Suprapubic skin (tissue), 4 donors: ENCODE measurements around the gene PLBD2. TPM values are rescaled to one million over a fixed set of nuclear protein-coding genes. Genes with fewer than 3 reads are reported as not detected.

Experiments
- DNase-seq, 2 donors: peaks; one replicate each; pipeline ENCODE4 v3.0.0-alpha.2; 2019; ENCODE audit warnings: low spot score in 2 of 2
- H3K27ac ChIP-seq: fragments of 200-600 bp; sonication (generic); one replicate; pipeline ENCODE4 v1.5.1; 2019
- H3K27me3 ChIP-seq: fragments of 200-600 bp; sonication (generic); one replicate; pipeline ENCODE4 v1.5.1; 2019
- H3K36me3 ChIP-seq: fragments of 200-600 bp; sonication (generic); one replicate; pipeline ENCODE4 v1.5.1; 2019
- H3K4me1 ChIP-seq: fragments of 200-600 bp; sonication (generic); one replicate; pipeline ENCODE4 v1.5.1; 2019
- H3K4me3 ChIP-seq: fragments of 200-600 bp; sonication (generic); one replicate; pipeline ENCODE4 v1.5.1; 2019; ENCODE audit warnings: mild to moderate bottlenecking
- H3K9me3 ChIP-seq: fragments of 200-600 bp; sonication (generic); one replicate; pipeline ENCODE4 v1.5.1; 2019
- EP300 ChIP-seq: sonication (generic); formaldehyde crosslinking; IDR thresholded peaks from one replicate; pipeline ENCODE4 v1.6.1; 2017; ENCODE audit warnings: antibody characterized with exemption
- POLR2A ChIP-seq, 2 donors: fragments of 450-650 bp; IDR thresholded peaks; one replicate each; pipeline ENCODE4 v1.6.1; 2017; ENCODE audit warnings: antibody characterized with exemption in 2 of 2, mild to moderate bottlenecking in 2 of 2, moderate library complexity in 2 of 2
- POLR2AphosphoS5 ChIP-seq, 3 donors: sonication (generic); formaldehyde crosslinking; IDR thresholded peaks; one replicate each; pipeline ENCODE4 v1.6.1; 2017; ENCODE audit warnings: antibody characterized with exemption in 3 of 3
- WGBS: methylation state at CpG from one replicate; pipeline ENCODE4 v1.1.5; 2018; 5-methylcytosine and 5-hydroxymethylcytosine counted together
- total RNA-seq, 4 donors: library from RNA; depleted of rRNA; stranded (reverse); fragments of >200 nt; gene quantifications; one replicate each; pipeline ENCODE4 v1.1.0, GENCODE V29; 2016
- TF ChIP-seq, protein P1 (sequence below), 2 donors: fragments of 200-600 bp in 1 of 2; fragments of 450-650 bp in 1 of 2; sonication (generic) in 1 of 2; IDR thresholded peaks; one replicate each; pipeline ENCODE4 v1.5.1; 2016 to 2019; ENCODE audit warnings: antibody characterized with exemption in 2 of 2, mild to moderate bottlenecking in 1 of 2, moderate library complexity in 1 of 2

PLBD2 gene
- total RNA-seq, 4 donors from 2014 or later = 22.2 to 29.2 (median 27.3) TPM

DNA sequence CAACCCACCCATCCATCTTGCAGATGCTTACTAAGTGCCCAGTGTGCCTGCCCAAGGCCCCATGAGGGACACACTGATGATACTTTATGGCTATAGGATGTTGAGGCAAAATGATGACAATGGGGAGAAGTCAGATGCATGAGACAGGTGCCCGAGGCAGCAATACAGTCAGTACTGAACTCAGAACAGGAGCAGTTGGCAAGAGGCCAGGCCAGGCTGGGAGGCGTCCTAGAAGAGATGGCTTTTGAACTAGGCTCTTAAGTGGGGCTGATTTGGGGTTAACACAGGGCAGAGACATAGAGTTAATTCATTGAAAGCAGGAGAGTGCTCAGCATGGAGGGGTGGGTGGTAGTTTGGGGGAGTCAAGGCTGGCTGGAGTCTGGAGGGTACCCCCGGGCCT is 15.6 kb downstream of the PLBD2 start:
- WGBS = 75% methylated on average over 3 of the region's 3 CpGs
- TF ChIP-seq, protein P1, sequence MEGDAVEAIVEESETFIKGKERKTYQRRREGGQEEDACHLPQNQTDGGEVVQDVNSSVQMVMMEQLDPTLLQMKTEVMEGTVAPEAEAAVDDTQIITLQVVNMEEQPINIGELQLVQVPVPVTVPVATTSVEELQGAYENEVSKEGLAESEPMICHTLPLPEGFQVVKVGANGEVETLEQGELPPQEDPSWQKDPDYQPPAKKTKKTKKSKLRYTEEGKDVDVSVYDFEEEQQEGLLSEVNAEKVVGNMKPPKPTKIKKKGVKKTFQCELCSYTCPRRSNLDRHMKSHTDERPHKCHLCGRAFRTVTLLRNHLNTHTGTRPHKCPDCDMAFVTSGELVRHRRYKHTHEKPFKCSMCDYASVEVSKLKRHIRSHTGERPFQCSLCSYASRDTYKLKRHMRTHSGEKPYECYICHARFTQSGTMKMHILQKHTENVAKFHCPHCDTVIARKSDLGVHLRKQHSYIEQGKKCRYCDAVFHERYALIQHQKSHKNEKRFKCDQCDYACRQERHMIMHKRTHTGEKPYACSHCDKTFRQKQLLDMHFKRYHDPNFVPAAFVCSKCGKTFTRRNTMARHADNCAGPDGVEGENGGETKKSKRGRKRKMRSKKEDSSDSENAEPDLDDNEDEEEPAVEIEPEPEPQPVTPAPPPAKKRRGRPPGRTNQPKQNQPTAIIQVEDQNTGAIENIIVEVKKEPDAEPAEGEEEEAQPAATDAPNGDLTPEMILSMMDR (IDR thresholded peaks at IDR 0.05) = no peak
- no peak for TF ChIP-seq EP300
- TF ChIP-seq POLR2A (IDR thresholded peaks at IDR 0.05) = no peak
- no peak for TF ChIP-seq POLR2AphosphoS5 (IDR thresholded peaks at IDR 0.05)
- H3K27ac ChIP-seq = no peak overlapping the region
- no peak for DNase-seq
- no peaks in the 10 kb centered on the region for H3K27me3 ChIP-seq
- H3K4me3 ChIP-seq = no peak overlapping the region
- no peaks in the 10 kb centered on the region for H3K4me1 ChIP-seq
- peaks cover 60% of the 10 kb centered on the region for H3K36me3 ChIP-seq
- H3K9me3 ChIP-seq = no peaks in the 10 kb centered on the region

DNA sequence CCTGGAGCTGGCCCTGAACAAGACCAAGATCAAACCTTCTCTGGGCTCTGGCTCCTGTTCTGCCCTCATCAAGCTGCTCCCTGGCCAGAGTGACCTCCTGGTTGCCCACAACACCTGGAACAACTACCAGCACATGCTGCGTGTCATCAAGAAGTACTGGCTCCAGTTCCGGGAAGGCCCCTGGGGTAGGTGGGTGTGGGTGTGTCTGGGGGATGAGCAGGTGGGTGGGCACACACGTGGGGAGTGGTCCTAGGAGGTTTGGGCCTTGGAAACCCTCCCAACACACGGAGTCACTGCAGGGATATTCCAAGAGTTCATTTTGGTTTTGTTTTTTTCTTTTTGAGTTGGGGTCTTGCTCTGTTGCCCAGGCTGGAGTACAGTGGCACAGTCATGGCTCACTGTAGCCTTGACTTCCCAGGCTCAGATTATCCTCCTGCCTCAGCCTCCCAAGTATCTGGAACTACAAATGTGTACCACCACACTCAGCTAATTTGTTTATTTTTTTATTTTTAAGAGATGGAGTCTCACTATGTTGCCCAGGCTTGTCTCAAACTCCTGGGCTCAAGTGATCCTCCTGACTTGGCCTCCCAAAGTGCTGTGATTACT is 16.5 kb downstream of the PLBD2 start:
- H3K9me3 ChIP-seq = no peaks in the 10 kb centered on the region
- H3K27me3 ChIP-seq = no peaks in the 10 kb centered on the region
- TF ChIP-seq, protein P1 (IDR thresholded peaks at IDR 0.05) = no peak
- no peak for TF ChIP-seq POLR2A (IDR thresholded peaks at IDR 0.05)
- no peak for TF ChIP-seq EP300
- TF ChIP-seq POLR2AphosphoS5 (IDR thresholded peaks at IDR 0.05) = no peak
- peaks cover 58% of the 10 kb centered on the region for H3K36me3 ChIP-seq
- no peak overlapping the region for H3K27ac ChIP-seq
- no peak for DNase-seq
- no peaks in the 10 kb centered on the region for H3K4me1 ChIP-seq
- WGBS = 88% methylated on average over 4 of the region's 4 CpGs
- H3K4me3 ChIP-seq = no peak overlapping the region

DNA sequence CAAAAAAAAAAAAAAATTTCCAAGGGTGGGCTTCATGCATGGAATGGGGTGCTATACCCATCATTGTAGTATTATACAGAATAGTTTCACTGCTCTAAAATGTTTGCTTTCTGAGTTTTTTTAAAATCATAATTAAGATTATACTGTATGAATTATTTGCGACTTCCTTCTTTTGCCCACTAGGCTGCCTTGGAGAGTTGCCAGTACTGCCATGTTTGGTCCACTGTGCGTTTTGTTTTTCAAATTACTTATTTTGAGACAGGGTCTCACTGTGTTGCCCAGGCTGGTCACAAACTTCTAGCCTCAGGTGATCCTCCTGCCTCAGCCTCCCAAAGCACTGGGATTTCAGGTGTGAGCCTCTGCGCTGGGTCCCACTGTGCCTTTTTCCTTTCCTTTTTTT is 19.9 kb downstream of the PLBD2 start:
- Histone ChIP-seq H3K36me3 (peaks cover 68% of the 10 kb centered on the region), H3K9me3 (no peaks in the 10 kb centered on the region), H3K27ac (no peak overlapping the region), H3K27me3 (no peaks in the 10 kb centered on the region), H3K4me1 (no peaks in the 10 kb centered on the region), H3K4me3 (no peak overlapping the region)
- no peak for DNase-seq
- 83% methylated on average over 3 of the region's 3 CpGs for WGBS
- TF ChIP-seq POLR2A (IDR thresholded peaks at IDR 0.05) (no peak), EP300 (no peak), POLR2AphosphoS5 (IDR thresholded peaks at IDR 0.05) (no peak)
- TF ChIP-seq, protein P1 (IDR thresholded peaks at IDR 0.05) = no peak

DNA sequence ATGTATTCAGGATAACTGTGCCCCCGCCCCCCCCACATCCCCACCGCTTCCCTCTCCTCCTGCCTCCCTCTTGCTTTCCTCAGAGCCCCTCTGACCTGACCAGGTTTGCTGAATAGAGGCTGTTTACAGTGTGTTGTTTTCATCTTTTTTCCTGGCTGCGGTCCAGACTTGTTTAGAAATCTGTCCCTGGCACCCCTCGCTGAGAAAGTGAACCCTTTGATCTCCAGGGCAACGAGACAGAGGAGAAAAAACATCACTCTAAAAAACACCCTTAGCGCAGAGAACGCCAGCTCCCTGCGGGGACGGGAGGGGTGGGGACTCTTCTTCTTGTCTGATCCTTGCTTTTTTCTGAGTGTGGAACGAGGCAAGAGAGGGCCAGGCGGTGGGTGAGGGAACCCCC is 22.8 kb downstream of the PLBD2 start:
- Histone ChIP-seq H3K4me1 (no peaks in the 10 kb centered on the region), H3K27me3 (no peaks in the 10 kb centered on the region), H3K9me3 (no peaks in the 10 kb centered on the region), H3K27ac (no peak overlapping the region), H3K36me3 (peaks cover 68% of the 10 kb centered on the region), H3K4me3 (no peak overlapping the region)
- DNase-seq = no peak
- 85% methylated on average over 11 of the region's 11 CpGs for WGBS
- TF ChIP-seq POLR2AphosphoS5 (IDR thresholded peaks at IDR 0.05) (no peak), POLR2A (IDR thresholded peaks at IDR 0.05) (no peak), EP300 (no peak)
- TF ChIP-seq, protein P1 (IDR thresholded peaks at IDR 0.05) = no peak

DNA sequence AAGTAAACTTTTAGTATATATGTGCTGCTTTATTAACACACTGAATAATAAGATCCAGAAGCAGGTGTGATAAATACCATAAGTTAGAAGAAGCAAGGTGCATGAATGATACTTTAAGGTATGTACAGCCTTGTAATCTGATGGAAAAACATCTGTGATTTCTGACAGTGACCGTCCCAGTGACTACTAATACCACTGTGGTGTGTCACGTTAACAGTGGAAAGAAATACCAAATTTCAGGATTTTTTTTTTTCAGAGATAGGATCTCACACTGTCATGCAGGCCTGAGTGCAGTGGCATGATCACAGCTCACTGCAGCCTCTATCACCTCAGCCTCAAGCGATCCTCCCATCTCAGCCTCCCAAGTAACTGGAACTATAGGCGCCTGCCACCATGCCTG is 23.8 kb downstream of the PLBD2 start:
- whole genome bisulfite sequencing = 93% methylated on average over 4 of the region's 4 CpGs
- Histone ChIP-seq H3K27me3 (no peaks in the 10 kb centered on the region), H3K36me3 (peaks cover 68% of the 10 kb centered on the region), H3K9me3 (no peaks in the 10 kb centered on the region), H3K4me3 (no peak overlapping the region), H3K4me1 (no peaks in the 10 kb centered on the region), H3K27ac (no peak overlapping the region)
- DNase-seq = no peak
- TF ChIP-seq EP300 (no peak), POLR2A (IDR thresholded peaks at IDR 0.05) (no peak)
- TF ChIP-seq, protein P1 (IDR thresholded peaks at IDR 0.05) = no peak
